BJ (cell line): ENCODE data around the gene XRCC6. TPM values are rescaled to one million over a fixed set of nuclear protein-coding genes. Genes with fewer than 3 reads are reported as not detected.

ENCODE experiments used
- CTCF ChIA-PET: fragments of 350-600 bp; formaldehyde crosslinking; extraction: SDS; loops from one replicate; lab custom pipeline; 2021; ENCODE audit warnings: antibody characterized with exemption, inconsistent platforms; lab: Yijun Ruan, JAX
- POLR2A ChIA-PET: fragments of 300-600 bp; sonication (Branson Sonifier 250); formaldehyde crosslinking; extraction: SDS; loops from one replicate; lab custom pipeline; 2021; ENCODE audit warnings: antibody characterized with exemption; lab: Charles Lee
- DNase-seq: peaks from one replicate; pipeline ENCODE4 v3.0.0-alpha.2; 2011; ENCODE audit warnings: low read depth
- H3K27me3 ChIP-seq: 2 replicates; pipeline ENCODE4 v1.6.0; 2011; ENCODE audit warnings: low read length; ENCODE audit not compliant: control insufficient read depth, insufficient read depth
- H3K36me3 ChIP-seq: 2 replicates; pipeline ENCODE4 v1.5.1; 2011; ENCODE audit warnings: low read length; ENCODE audit not compliant: control insufficient read depth, insufficient read depth
- H3K4me3 ChIP-seq: 2 replicates; pipeline ENCODE4 v1.5.1; 2011; ENCODE audit warnings: low read depth, mild to moderate bottlenecking, control low read depth, low read length
- polyA plus RNA-seq: library from polyadenylated mRNA; depleted of rRNA; stranded (reverse); fragments of >200 nt; gene quantifications from 2 replicates; pipeline ENCODE4 v1.2.3, GENCODE V29; 2011
- TF ChIP-seq, protein P1 (sequence below): IDR thresholded peaks from 2 replicates; pipeline ENCODE4 v1.5.1; 2011; ENCODE audit warnings: low read depth, mild to moderate bottlenecking, control low read depth, inconsistent platforms, low read length, moderate library complexity; ENCODE audit not compliant: insufficient read depth

The XRCC6 gene
- polyA plus RNA-seq, 1 experiment = 105 TPM

- TF ChIP-seq, protein P1, sequence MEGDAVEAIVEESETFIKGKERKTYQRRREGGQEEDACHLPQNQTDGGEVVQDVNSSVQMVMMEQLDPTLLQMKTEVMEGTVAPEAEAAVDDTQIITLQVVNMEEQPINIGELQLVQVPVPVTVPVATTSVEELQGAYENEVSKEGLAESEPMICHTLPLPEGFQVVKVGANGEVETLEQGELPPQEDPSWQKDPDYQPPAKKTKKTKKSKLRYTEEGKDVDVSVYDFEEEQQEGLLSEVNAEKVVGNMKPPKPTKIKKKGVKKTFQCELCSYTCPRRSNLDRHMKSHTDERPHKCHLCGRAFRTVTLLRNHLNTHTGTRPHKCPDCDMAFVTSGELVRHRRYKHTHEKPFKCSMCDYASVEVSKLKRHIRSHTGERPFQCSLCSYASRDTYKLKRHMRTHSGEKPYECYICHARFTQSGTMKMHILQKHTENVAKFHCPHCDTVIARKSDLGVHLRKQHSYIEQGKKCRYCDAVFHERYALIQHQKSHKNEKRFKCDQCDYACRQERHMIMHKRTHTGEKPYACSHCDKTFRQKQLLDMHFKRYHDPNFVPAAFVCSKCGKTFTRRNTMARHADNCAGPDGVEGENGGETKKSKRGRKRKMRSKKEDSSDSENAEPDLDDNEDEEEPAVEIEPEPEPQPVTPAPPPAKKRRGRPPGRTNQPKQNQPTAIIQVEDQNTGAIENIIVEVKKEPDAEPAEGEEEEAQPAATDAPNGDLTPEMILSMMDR = no peak
- Histone ChIP-seq H3K36me3 (peaks cover 25% of the 10 kb centered on the region), H3K4me3 (no peak overlapping the region), H3K27me3 (no peaks in the 10 kb centered on the region)
- ChIA-PET POLR2A (no interaction called here), CTCF (no interaction called here)
- no peak for DNase-seq
Measured at GRCh38 chr22:41648432-41648831, 27.3 kb downstream of the XRCC6 start.

DNA sequence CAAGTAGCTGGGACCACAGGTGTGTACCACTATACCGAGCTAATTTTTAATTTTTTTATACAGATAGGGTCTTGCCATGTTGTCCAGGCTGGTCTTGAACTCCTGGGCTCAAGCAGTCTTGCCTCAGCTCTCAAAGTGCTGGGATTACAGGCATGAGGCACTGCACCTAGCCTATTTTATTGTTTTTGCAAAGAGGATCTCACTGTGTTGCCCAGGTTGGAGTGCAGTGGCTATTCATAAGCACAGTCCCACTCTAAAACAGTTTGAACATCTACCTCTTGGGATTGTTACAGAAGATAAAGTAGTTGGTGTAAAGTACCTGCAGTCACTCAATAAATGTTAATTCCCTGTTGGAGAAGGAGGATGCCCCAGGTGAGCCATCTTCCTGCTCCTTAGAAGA, 29.1 kb downstream of the XRCC6 start:
- no peak overlapping the region for H3K4me3 ChIP-seq
- ChIA-PET POLR2A (no interaction called here), CTCF (interaction anchor here (8.5 kb wide), 1 partner anchor 15 kb away, joined by 47 read pairs; no protein-coding TSS in a partner anchor)
- DNase-seq = no peak
- no peaks in the 10 kb centered on the region for H3K27me3 ChIP-seq
- H3K36me3 ChIP-seq = peaks cover 36% of the 10 kb centered on the region
- TF ChIP-seq, protein P1 = no peak

GRCh38 chr22:41650821-41651220, 29.7 kb downstream of the XRCC6 start:
- POLR2A ChIA-PET = no interaction called here
- Histone ChIP-seq H3K4me3 (no peak overlapping the region), H3K27me3 (no peaks in the 10 kb centered on the region), H3K36me3 (peaks cover 34% of the 10 kb centered on the region)
- CTCF ChIA-PET = interaction anchor here (0.9 to 8.5 kb wide), 2 partner anchors 14 to 46 kb away, joined by 3 to 47 read pairs; no protein-coding TSS in a partner anchor
- TF ChIP-seq, protein P1 = no peak
- DNase-seq = no peak

- Histone ChIP-seq H3K27me3 (no peaks in the 10 kb centered on the region), H3K4me3 (no peak overlapping the region), H3K36me3 (peaks cover 36% of the 10 kb centered on the region)
- POLR2A ChIA-PET = no interaction called here
- DNase-seq = no peak
- TF ChIP-seq, protein P1 = no peak
- CTCF ChIA-PET = interaction anchor here (8.5 kb wide), 1 partner anchor 11 kb away, joined by 47 read pairs; no protein-coding TSS in a partner anchor
Measured at GRCh38 chr22:41654322-41654721, 33.2 kb downstream of the XRCC6 start.

- ChIA-PET CTCF (interaction anchor here (1.4 to 8.5 kb wide), 2 partner anchors 9 to 41 kb away, joined by 4 to 47 read pairs; no protein-coding TSS in a partner anchor), POLR2A (interaction anchor here (0.6 kb wide), 1 partner anchor 258 kb away, joined by 9 read pairs; the partner anchor contains the start of gene SHISA8)
- Histone ChIP-seq H3K4me3 (no peak overlapping the region), H3K27me3 (no peaks in the 10 kb centered on the region), H3K36me3 (peaks cover 32% of the 10 kb centered on the region)
- TF ChIP-seq, protein P1 = no peak
- DNase-seq = no peak
Measured at GRCh38 chr22:41656556-41656955, 35.5 kb downstream of the XRCC6 start.
